ENCODE results near the gene ENPP5.

Gene ENPP5

DNA sequence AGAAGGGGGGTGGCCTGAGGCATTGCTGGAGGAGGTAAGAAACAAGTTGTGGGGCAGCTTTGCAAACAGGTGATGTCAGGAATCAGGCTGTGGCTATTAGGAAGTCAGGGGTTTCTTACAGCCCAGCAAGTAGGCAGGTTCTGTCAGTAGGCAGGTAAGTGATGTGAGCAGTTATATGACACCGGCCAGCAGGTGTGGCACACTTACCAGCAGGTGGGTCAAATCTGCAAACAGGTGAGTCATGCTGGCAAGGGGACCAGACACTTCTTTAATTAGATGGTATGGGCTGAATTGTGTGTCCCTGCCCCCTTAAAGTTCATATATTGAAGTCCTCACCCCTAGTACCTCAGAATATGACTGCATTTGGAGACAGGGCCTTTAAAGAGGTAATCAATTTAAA, 57.4 kb downstream of the ENPP5 start:
- Histone ChIP-seq H3K9me3 (ENCODE audit: insufficient read depth, low read depth, low read length) (peaks cover 4% of the 10 kb centered on the region; the same call in 1 of the 2 replicates), H3K4me3 (ENCODE audit: low read length) (no peak overlapping the region), H3K27me3 (ENCODE audit: insufficient read depth, low read length) (no peaks in the 10 kb centered on the region), H3K27ac (ENCODE audit: low read depth, low read length) (no peak overlapping the region), H3K9ac (ENCODE audit: low read depth, low read length) (no peak overlapping the region), H3K36me3 (ENCODE audit: insufficient read depth, low read length) (no peaks in the 10 kb centered on the region), H3K4me1 (ENCODE audit: insufficient read depth, low read length) (no peaks in the 10 kb centered on the region)
- whole genome bisulfite sequencing, result 93% methylated on average over 1 of the region's 1 CpG

Measured in HUES64 (cell line).